ENCODE results near the gene KCNT1. TPM values are rescaled to one million over a fixed set of nuclear protein-coding genes. Genes with fewer than 3 reads are reported as not detected.

The KCNT1 gene
- total and polyA plus RNA-seq, 10 of the 15 experiments (the other 5 are each of a cell fraction or from before 2014, with no cell fraction given): not detected

DNA sequence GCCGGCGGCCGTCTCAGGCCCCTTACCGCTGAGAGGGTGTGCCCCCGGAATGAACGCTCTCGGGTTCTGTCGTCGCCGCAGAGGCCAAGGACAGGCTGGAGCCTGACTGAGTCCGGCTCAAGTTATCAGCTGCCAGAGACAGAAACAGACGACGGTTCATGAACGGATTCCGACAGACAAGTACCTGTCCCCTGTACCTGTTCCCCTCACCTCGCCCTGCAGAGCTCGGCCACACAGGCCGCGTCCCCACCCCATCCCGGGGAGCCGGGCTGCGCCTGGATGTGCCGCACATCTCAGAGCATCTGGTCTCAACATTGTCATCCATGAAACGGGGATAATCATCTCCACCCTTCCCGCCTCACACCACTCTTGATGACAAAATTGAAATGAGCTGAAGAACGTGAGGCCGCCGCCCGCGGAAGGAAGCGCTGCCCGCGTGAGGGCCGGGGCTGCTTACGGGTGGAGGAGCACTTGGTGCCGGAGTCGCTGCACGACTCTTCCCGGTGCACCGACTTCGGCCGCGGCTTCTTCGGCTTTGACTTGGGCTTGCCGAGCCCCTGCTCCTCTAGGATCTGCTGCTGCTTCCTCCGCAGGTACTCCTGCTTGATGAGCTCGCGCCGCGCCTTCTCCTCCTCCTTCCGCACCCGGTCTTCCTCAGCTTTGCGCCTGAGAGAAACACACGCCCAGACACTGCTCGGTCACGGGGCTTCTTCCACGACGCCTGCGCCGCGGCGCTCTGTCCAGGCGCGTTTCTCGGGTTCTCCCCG is 116.1 kb downstream of the KCNT1 start:
- H3K36me3 ChIP-seq (ENCODE audit: control insufficient read depth in 2 of 2, insufficient read depth in 2 of 2, low read length in 1 of 2): peaks cover 13 to 47% of the 10 kb centered on the region in 2 experiments
- SMC1A ChIA-PET (ENCODE audit: uncharacterized antibody, unreplicated experiment): no interaction called here
- POLR2A ChIA-PET: no interaction called here
- no peaks in the 10 kb centered on the region; the same call in 1 of the 2 replicates for H4K20me1 ChIP-seq (ENCODE audit: control insufficient read depth, insufficient read depth)
- RAD21 ChIA-PET (ENCODE audit: unreplicated experiment): no interaction called here
- no peak overlapping the region for H3K27ac ChIP-seq (ENCODE audit: control insufficient read depth, insufficient read depth)
- no peaks in the 10 kb centered on the region for H3K79me2 ChIP-seq (ENCODE audit: control insufficient read depth, insufficient read depth, low read length)
- 98% methylated on average over 66 of the region's 66 CpGs for WGBS (ENCODE audit: insufficient coverage, insufficient replicate concordance, low lambda C conversion rate, missing lambda C conversion rate)
- TF ChIP-seq, protein P1, sequence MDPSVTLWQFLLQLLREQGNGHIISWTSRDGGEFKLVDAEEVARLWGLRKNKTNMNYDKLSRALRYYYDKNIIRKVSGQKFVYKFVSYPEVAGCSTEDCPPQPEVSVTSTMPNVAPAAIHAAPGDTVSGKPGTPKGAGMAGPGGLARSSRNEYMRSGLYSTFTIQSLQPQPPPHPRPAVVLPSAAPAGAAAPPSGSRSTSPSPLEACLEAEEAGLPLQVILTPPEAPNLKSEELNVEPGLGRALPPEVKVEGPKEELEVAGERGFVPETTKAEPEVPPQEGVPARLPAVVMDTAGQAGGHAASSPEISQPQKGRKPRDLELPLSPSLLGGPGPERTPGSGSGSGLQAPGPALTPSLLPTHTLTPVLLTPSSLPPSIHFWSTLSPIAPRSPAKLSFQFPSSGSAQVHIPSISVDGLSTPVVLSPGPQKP (IDR thresholded peaks at IDR 0.05; ENCODE audit: low read depth, low read length): no peak
- TF ChIP-seq, protein P2, sequence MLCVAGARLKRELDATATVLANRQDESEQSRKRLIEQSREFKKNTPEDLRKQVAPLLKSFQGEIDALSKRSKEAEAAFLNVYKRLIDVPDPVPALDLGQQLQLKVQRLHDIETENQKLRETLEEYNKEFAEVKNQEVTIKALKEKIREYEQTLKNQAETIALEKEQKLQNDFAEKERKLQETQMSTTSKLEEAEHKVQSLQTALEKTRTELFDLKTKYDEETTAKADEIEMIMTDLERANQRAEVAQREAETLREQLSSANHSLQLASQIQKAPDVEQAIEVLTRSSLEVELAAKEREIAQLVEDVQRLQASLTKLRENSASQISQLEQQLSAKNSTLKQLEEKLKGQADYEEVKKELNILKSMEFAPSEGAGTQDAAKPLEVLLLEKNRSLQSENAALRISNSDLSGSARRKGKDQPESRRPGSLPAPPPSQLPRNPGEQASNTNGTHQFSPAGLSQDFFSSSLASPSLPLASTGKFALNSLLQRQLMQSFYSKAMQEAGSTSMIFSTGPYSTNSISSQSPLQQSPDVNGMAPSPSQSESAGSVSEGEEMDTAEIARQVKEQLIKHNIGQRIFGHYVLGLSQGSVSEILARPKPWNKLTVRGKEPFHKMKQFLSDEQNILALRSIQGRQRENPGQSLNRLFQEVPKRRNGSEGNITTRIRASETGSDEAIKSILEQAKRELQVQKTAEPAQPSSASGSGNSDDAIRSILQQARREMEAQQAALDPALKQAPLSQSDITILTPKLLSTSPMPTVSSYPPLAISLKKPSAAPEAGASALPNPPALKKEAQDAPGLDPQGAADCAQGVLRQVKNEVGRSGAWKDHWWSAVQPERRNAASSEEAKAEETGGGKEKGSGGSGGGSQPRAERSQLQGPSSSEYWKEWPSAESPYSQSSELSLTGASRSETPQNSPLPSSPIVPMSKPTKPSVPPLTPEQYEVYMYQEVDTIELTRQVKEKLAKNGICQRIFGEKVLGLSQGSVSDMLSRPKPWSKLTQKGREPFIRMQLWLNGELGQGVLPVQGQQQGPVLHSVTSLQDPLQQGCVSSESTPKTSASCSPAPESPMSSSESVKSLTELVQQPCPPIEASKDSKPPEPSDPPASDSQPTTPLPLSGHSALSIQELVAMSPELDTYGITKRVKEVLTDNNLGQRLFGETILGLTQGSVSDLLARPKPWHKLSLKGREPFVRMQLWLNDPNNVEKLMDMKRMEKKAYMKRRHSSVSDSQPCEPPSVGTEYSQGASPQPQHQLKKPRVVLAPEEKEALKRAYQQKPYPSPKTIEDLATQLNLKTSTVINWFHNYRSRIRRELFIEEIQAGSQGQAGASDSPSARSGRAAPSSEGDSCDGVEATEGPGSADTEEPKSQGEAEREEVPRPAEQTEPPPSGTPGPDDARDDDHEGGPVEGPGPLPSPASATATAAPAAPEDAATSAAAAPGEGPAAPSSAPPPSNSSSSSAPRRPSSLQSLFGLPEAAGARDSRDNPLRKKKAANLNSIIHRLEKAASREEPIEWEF (IDR thresholded peaks at IDR 0.05; ENCODE audit: insufficient replicate concordance, low read depth, low read length): no peak
- TF ChIP-seq GABPA (IDR thresholded peaks at IDR 0.05; ENCODE audit: low read depth) (no peak), SMAD1 (IDR thresholded peaks at IDR 0.05; ENCODE audit: low read depth, partially characterized antibody) (no peak), NR2F1 (conservative IDR thresholded peaks at IDR 0.05) (no peak), ATF7 (IDR thresholded peaks at IDR 0.05; ENCODE audit: low read depth) (no peak)
- no peak overlapping the region for H3K4me3 ChIP-seq
- no peaks in the 10 kb centered on the region for H3K27me3 ChIP-seq (replicated peaks in 1 of 2; ENCODE audit: control insufficient read depth in 2 of 2, insufficient read depth in 2 of 2, low read length in 1 of 2)
- no peak overlapping the region for H3K9ac ChIP-seq (ENCODE audit: control insufficient read depth, insufficient read depth, low read length)
- CTCF ChIA-PET: no interaction called here
- FAIRE-seq (no peak), ATAC-seq (no peak), DNase-seq (ENCODE audit: low read depth, low spot score) (no peak)
- H3K4me1 ChIP-seq (ENCODE audit: control insufficient read depth, insufficient read depth, low read length): no peaks in the 10 kb centered on the region
- no peak overlapping the region for H3K4me2 ChIP-seq (ENCODE audit: control insufficient read depth, insufficient read depth)
- no peak overlapping the region for H2AFZ ChIP-seq (ENCODE audit: control insufficient read depth, low read depth, low read length)
- no TSS peak for BruUV-seq (replicated peaks)
- in situ Hi-C loops (cut with MboI) (no loop called here), intact Hi-C loops (cut with micrococcal nuclease; ENCODE audit: unreplicated experiment) (no loop called here)
- no peaks in the 10 kb centered on the region for H3K9me3 ChIP-seq (replicated peaks; ENCODE audit: control insufficient read depth, insufficient read depth, low read length)

Data from GM12878 (cell line).